Adipose tissue (tissue), 3 donors: ENCODE data around the gene L3MBTL3. TPM values are rescaled to one million over a fixed set of nuclear protein-coding genes. Genes with fewer than 3 reads are reported as not detected.

ENCODE experiments used
- H3K27ac ChIP-seq: one replicate; pipeline ENCODE4 v1.5.1; 2013; ENCODE audit warnings: low read depth, low read length
- WGBS, 3 donors: extraction: QIAGEN DNeasy Blood & Tissue Kit; methylation state at CpG; one replicate each; pipeline ENCODE4 v1.1.7; 2013; 5-methylcytosine and 5-hydroxymethylcytosine counted together
- polyA plus RNA-seq, 3 donors: library from polyadenylated mRNA; stranded (reverse); fragments of 200-250 nt; gene quantifications; one replicate each; pipeline ENCODE4 v1.2.3, GENCODE V29; 2013
- donor health status: healthy with polysubstance abuse.
- donor health status: Bipolar disorder and iron deficiency.
- donor health status: healthy.

The L3MBTL3 gene
- polyA plus RNA-seq, 3 donors = 1.1 to 3.6 (median 2.5) TPM

DNA sequence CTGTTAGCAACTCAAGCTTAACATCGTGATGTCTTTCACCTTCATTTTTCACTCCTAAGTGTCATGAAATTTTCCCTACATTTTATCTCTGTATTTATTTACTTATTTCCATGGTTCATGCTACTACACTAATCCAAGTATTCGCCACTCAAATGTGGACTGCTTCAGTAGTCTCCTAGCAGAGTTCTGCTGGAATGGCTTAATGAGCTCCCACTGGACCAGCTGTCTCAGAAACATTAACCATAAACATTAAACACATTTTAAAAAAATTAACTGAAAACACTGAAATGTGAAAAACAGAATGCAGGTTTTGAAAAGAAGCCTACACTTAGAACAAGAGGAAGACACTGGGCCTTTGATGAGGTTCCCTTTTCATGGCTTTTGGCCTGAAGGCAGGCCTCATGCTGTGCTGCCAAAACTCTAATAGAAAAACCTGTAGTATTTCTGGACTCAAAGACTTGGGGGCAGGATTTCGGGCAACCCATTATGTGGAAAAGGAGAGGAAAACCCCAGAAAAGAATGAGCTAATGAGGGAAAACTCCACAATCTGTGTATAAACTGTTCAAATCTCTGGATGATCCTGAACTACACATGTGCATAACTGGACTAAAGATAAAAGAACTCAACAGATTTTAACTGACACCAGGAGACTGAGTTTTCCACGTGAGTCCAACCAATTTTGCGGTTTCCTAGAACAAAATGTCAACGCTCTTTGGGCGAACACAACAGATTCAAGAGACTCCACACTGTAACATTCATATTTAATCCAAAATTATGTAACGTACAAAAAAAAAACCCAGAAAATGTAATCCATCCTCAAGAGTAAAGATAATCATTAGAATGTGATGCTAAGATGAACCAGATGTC is 171.4 kb downstream of the L3MBTL3 start:
- H3K27ac ChIP-seq = no peak overlapping the region
- 77 to 79% (median 77%) methylated on average over 8 of the region's 8 CpGs for WGBS, 3 donors

Other genes with a start within 250 kb of the L3MBTL3 start
- not detected for gene TMEM244, start 157.3 kb upstream of the L3MBTL3 start, polyA plus RNA-seq
- gene SAMD3, start 204.4 kb downstream of the L3MBTL3 start, polyA plus RNA-seq = under 1 TPM in 2 of 3 donors, not detected in 1; 0.49 to 0.76 TPM